Neural cell (in vitro differentiated cells): ENCODE data around the gene PF4V1.

ENCODE experiments used
- EP300 ChIP-seq: fragments of 450-650 bp; conservative IDR thresholded peaks from 2 replicates; pipeline ENCODE4 v1.6.1; 2014; ENCODE audit warnings: antibody characterized with exemption, mild to moderate bottlenecking, moderate library complexity; ENCODE audit not compliant: poor library complexity, severe bottlenecking
- EZH2 ChIP-seq: fragments of 200-600, 300-800 bp; shearing (Covaris generic), sonication (generic); IDR thresholded peaks from 2 replicates; pipeline ENCODE4 v1.6.1; 2014; ENCODE audit warnings: antibody characterized with exemption, low read length, borderline replicate concordance, mild to moderate bottlenecking; ENCODE audit not compliant: insufficient read depth, poor library complexity, severe bottlenecking
- MXI1 ChIP-seq: fragments of 450-650 bp; conservative IDR thresholded peaks from 2 replicates; pipeline ENCODE4 v1.6.1; 2014; ENCODE audit warnings: antibody characterized with exemption, mild to moderate bottlenecking; ENCODE audit not compliant: poor library complexity, severe bottlenecking
- POLR2AphosphoS5 ChIP-seq: IDR thresholded peaks from 2 replicates; pipeline ENCODE4 v1.6.1; 2012
- RAD21 ChIP-seq: fragments of 450-650 bp; conservative IDR thresholded peaks from 2 replicates; pipeline ENCODE4 v1.6.1; 2014; ENCODE audit warnings: antibody characterized with exemption, mild to moderate bottlenecking, moderate library complexity
- REST ChIP-seq: IDR thresholded peaks from 2 replicates; pipeline ENCODE4 v1.6.1; 2012; ENCODE audit warnings: borderline replicate concordance
- SMC3 ChIP-seq: fragments of 450-650 bp; conservative IDR thresholded peaks from 2 replicates; pipeline ENCODE4 v1.6.1; 2014; ENCODE audit warnings: antibody characterized with exemption, mild to moderate bottlenecking, moderate library complexity; ENCODE audit not compliant: poor library complexity
- TAF1 ChIP-seq: IDR thresholded peaks from 2 replicates; pipeline ENCODE4 v1.6.1; 2012; ENCODE audit warnings: low read depth
- TF ChIP-seq, protein P1 (sequence below): fragments of 450-650 bp; IDR thresholded peaks from 2 replicates; pipeline ENCODE4 v1.5.1; 2014; ENCODE audit warnings: antibody characterized with exemption, mild to moderate bottlenecking, moderate library complexity; ENCODE audit not compliant: poor library complexity, severe bottlenecking

DNA sequence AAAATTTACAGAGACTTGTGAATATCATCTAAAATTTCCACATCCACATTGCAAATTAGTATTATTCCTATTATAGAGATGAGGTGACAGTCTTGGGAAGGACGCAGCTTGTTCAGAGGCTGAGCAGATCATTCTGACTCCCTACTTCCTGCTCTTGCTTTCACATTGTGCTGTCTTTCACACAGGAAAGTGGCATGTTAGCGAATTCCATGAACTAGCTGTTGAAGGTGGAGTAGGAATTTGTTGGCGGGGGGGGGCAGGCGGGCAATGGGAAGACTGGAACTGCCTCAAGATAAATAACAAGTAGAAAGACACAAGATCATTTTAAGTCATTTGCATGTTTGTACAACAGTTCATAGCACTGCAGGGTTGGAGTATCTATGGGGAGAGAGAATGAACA is 2.3 kb downstream of the PF4V1 start:
- no peak for TF ChIP-seq POLR2AphosphoS5
- TF ChIP-seq, protein P1, sequence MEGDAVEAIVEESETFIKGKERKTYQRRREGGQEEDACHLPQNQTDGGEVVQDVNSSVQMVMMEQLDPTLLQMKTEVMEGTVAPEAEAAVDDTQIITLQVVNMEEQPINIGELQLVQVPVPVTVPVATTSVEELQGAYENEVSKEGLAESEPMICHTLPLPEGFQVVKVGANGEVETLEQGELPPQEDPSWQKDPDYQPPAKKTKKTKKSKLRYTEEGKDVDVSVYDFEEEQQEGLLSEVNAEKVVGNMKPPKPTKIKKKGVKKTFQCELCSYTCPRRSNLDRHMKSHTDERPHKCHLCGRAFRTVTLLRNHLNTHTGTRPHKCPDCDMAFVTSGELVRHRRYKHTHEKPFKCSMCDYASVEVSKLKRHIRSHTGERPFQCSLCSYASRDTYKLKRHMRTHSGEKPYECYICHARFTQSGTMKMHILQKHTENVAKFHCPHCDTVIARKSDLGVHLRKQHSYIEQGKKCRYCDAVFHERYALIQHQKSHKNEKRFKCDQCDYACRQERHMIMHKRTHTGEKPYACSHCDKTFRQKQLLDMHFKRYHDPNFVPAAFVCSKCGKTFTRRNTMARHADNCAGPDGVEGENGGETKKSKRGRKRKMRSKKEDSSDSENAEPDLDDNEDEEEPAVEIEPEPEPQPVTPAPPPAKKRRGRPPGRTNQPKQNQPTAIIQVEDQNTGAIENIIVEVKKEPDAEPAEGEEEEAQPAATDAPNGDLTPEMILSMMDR = no peak
- TF ChIP-seq SMC3 = no peak
- no peak for TF ChIP-seq EP300
- no peak for TF ChIP-seq REST
- no peak for TF ChIP-seq TAF1
- no peak for TF ChIP-seq EZH2
- no peak for TF ChIP-seq RAD21
- no peak for TF ChIP-seq MXI1
